ENCODE results near the gene CDRT15.
"Not testable (repeated sequence)": the region's sequence is repeated elsewhere in the genome, so short reads cannot be mapped to it uniquely, and the experiment has no call there.

The CDRT15 gene

DNA sequence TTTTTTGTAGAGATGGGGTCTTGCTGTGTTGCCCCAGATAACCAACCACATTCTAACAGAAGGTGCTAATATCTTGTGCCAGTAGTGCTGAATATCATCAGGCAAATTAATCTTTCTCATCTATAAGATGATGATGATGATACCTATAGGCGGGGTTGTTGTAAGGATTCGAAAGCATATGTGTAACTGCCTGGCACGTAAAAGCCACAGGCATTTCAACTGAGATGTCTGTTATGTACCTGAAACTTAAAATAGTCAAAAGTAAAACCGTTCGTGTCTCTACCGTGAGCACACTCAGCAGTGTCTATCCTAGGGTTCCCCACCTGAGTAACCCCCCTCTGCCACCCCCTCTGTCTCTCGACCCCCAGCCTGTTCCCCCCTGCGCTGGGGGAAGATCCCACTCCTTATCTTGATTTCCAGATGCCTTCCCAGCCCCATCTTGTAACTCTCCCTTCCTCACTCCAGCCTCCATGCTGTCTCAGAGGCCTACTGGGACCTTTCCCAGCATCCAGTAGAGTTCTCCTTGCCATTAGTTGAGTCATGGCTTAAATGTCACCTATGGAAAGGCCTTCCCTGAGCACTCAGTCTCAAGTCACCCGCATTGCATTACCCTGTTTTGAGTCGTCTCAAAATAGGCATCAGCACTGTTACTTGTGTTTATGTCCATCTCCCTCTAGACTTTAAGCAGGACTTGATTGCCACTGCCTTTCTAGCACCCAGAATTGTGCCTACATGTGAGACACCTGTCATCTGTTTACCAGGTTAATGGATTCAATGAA is 34.1 kb downstream of the CDRT15 start:
- ATAC-seq (ENCODE audit: low read depth) (no peak), DNase-seq (ENCODE audit: low spot score in 2 of 2) (no peak)
- H3K36me3 Mint-ChIP-seq, result peaks cover 34% of the 10 kb centered on the region
- H3K27ac Mint-ChIP-seq, result no peak overlapping the region
- H3K4me1 Mint-ChIP-seq, result no peaks in the 10 kb centered on the region
- H3K9me3 Mint-ChIP-seq, result no peaks in the 10 kb centered on the region
- no peaks in the 10 kb centered on the region for H3K27me3 Mint-ChIP-seq
- no peak overlapping the region for H3K4me3 Mint-ChIP-seq

DNA sequence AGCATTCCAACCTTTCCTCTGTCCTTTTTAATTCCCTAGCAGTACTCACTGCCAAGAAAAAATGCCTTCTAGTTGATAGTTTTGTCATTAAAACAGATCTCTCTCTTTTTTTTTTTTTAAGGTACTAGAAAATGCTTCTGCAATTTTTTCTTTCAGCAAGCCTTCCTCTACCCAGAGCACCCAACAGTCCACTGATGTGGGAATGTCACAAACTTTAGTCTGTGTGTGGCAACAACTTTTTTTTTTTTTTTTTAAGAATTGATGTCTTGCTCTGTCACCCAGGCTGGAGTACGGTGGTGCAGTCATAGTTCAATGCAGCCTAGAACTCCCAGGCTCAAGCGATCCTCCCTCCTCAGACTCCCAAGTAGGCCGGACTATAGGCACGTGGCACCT is 34.7 kb downstream of the CDRT15 start:
- DNase-seq (ENCODE audit: low spot score in 2 of 2) (no peak), ATAC-seq (ENCODE audit: low read depth) (no peak)
- H3K36me3 Mint-ChIP-seq, result peaks cover 35% of the 10 kb centered on the region
- H3K4me3 Mint-ChIP-seq, result no peak overlapping the region
- H3K27me3 Mint-ChIP-seq, result no peaks in the 10 kb centered on the region
- H3K9me3 Mint-ChIP-seq, result no peaks in the 10 kb centered on the region
- no peaks in the 10 kb centered on the region for H3K4me1 Mint-ChIP-seq
- H3K27ac Mint-ChIP-seq, result no peak overlapping the region

DNA sequence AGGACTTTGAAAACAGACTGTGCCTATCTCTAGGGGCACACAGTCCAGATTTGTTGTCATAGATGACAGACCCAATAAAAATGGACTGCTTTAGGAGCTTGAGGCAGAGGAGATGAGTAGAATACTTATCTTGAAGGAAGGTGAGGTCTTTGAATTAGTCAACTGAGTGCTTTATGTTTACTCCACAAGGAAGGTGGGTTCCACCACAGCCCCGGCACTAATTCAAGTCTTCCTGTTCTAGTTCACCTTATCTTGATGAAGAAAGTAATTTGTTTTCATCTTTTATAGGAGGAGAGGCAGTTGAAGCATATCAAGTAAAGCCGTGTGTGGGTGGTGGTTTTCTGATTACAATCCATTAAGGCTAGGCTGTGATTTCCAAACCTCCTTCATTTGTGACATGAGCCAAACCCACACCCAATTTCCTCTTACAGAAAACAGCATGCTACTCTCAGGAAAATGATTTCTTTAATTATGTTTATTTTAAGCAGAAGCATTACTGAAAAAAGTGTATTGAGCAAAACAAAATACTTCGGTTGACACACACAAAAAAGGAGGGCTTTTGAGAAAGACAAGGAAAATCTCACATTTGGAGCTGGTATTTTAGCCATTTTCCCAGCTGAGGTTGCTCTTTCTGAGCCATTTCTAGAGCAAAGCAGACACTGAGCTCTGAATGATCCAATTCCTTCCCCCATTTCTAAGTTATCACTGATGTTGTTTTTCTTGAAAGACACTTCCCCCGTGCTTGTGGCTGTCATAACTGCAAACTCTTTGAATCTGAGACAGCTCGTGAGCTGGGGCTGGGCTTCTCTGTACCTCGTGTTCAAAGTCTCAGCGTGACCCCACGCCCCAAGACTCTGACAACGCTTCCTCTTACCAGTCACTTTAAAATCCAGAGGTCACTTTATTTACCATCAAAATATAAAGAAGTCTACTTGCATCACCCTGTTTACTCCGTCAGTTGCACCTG is 35.4 kb downstream of the CDRT15 start:
- Mint-ChIP-seq H3K4me1 (no peaks in the 10 kb centered on the region), H3K36me3 (peaks cover 38% of the 10 kb centered on the region), H3K27me3 (no peaks in the 10 kb centered on the region), H3K27ac (no peak overlapping the region), H3K9me3 (no peaks in the 10 kb centered on the region), H3K4me3 (no peak overlapping the region)
- ATAC-seq (ENCODE audit: low read depth) (no peak), DNase-seq (ENCODE audit: low spot score in 2 of 2) (no peak)

DNA sequence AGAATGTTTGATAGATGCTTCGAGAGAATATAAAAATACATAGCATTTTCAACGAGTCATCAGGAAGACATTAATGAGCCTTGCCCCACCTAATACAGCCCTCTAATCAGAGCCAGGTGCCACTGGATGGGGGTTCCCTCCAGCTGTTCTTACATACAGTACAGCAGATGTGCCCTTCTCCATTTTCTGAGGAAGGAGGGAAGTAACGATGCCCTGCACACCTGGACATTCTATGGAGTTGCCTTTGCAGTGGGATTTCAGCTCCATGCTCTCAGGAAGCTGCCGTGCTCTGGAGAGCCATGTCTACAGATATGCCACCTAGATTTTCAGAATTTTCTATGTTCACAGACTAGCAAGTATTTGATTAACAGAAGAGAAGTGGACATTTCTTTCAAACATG is 36.3 kb downstream of the CDRT15 start:
- DNase-seq (ENCODE audit: low spot score in 2 of 2) (no peak), ATAC-seq (ENCODE audit: low read depth) (no peak)
- H3K9me3 Mint-ChIP-seq, result no peaks in the 10 kb centered on the region
- no peak overlapping the region for H3K4me3 Mint-ChIP-seq
- H3K36me3 Mint-ChIP-seq, result peaks cover 37% of the 10 kb centered on the region
- H3K27ac Mint-ChIP-seq, result no peak overlapping the region
- H3K4me1 Mint-ChIP-seq, result no peaks in the 10 kb centered on the region
- no peaks in the 10 kb centered on the region for H3K27me3 Mint-ChIP-seq

DNA sequence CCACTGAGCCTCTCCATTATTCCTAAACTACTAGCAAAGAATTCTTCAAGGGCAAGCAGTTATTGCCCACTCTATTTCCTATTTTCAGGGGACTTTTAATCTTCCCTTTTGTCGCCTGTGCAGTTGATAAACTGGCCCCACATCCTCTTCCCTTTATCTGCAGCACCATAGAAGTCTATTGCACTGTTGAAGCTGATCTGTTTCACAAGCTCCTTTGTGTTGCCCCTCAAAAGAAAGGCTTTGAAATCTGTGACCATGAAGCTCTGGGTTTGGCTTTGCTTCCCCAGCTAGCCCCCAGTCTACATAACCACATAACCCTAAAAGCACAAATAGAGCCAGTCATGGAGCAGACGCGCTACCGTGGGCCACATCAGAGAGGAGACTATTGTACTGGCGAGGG is 37.1 kb downstream of the CDRT15 start:
- ATAC-seq (ENCODE audit: low read depth) (no peak), DNase-seq (ENCODE audit: low spot score in 2 of 2) (no peak)
- Mint-ChIP-seq H3K36me3 (peaks cover 36% of the 10 kb centered on the region), H3K27me3 (no peaks in the 10 kb centered on the region), H3K9me3 (no peaks in the 10 kb centered on the region), H3K4me1 (no peaks in the 10 kb centered on the region), H3K4me3 (no peak overlapping the region), H3K27ac (no peak overlapping the region)

DNA sequence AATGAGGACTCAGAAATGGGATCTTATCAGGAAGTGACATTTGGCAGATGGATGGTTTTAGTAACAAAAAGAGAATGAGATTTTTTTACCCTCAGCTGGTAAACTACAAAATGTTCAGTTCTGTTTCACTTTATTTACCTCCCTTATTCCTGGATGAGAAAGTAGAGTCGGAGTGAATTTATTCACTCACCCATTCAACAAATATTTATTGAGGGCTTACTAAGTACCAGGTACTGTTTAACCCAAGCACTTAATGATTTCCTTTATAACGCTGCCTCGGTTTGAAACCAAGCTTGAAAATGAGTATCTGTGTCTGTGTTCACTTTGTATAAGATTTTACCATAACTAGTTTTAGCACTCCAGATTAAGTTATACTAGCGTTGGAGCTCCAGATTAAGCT is 38.1 kb downstream of the CDRT15 start:
- H3K27me3 Mint-ChIP-seq, result no peaks in the 10 kb centered on the region
- ATAC-seq (ENCODE audit: low read depth) (no peak), DNase-seq (ENCODE audit: low spot score in 2 of 2) (no peak)
- no peak overlapping the region for H3K27ac Mint-ChIP-seq
- H3K36me3 Mint-ChIP-seq, result peaks cover 32% of the 10 kb centered on the region
- no peak overlapping the region for H3K4me3 Mint-ChIP-seq
- peaks cover 3% of the 10 kb centered on the region for H3K4me1 Mint-ChIP-seq
- H3K9me3 Mint-ChIP-seq, result no peaks in the 10 kb centered on the region

DNA sequence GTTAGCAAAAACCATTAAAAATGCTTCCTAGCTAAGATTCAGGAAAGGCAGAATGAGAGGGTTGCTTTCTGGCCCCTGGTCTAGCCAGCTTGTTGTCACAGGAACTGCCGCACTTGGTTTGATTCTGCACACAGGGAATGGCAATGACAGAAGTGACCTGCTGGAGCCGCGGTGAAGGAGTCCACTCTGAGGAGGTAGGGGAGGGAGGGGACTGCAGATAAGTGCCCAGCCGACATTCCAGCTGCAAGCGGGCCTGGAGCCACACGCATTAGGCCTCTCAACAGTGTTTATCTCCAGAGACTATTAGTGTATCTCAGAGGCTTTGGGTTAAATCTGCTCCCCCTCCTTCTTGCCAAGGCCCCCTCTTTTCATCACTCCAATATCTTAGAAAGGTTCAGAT is 38.6 kb downstream of the CDRT15 start:
- H3K4me1 Mint-ChIP-seq, result peaks cover 4% of the 10 kb centered on the region
- no peak overlapping the region for H3K27ac Mint-ChIP-seq
- H3K27me3 Mint-ChIP-seq, result no peaks in the 10 kb centered on the region
- ATAC-seq (ENCODE audit: low read depth) (no peak), DNase-seq (ENCODE audit: low spot score in 2 of 2) (no peak)
- H3K36me3 Mint-ChIP-seq, result peaks cover 33% of the 10 kb centered on the region
- no peaks in the 10 kb centered on the region for H3K9me3 Mint-ChIP-seq
- H3K4me3 Mint-ChIP-seq, result no peak overlapping the region

DNA sequence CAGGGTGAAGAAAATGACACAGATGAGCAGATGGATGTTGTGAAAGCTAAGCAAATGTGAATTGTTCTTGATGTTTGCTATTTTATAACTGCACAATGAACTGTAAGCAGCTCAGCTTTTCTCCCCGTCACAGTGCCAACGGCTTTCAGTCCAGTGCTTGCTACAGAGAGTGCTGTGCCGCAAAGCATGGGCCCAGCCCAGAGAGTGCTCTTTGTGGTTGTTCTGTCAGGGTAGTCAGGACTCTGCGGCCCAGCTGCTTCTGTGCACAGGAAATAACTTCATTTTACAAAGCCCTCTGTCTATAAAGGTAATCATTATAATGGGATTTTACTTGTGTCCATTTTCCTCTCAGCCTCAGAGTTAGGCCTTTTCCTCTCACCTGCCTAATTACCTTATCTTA is 39.1 kb downstream of the CDRT15 start:
- Mint-ChIP-seq H3K9me3 (no peaks in the 10 kb centered on the region), H3K4me1 (peaks cover 4% of the 10 kb centered on the region), H3K36me3 (peaks cover 30% of the 10 kb centered on the region), H3K27ac (no peak overlapping the region), H3K4me3 (no peak overlapping the region), H3K27me3 (no peaks in the 10 kb centered on the region)
- ATAC-seq (ENCODE audit: low read depth) (no peak), DNase-seq (ENCODE audit: low spot score in 2 of 2) (no peak)

DNA sequence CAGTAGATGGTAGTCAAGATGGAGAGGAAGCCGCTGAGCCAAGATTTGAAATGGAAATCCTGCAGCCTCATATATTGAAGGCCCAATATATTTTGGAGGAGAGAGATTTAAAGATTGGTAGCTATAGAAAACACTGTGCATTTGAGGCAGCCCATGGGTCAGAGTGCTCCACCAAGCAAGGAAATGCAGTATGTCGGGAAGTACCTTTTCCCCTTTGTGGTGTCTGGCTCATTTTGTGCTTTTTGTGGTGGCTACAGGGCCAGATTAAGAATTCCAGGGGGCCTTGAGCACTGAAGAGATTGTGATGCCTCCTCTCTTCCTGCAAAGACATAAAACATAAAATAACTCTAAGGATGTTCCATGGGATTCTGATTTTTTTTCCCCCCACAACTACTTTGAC is 39.6 kb downstream of the CDRT15 start:
- Mint-ChIP-seq H3K9me3 (no peaks in the 10 kb centered on the region), H3K4me1 (peaks cover 7% of the 10 kb centered on the region), H3K4me3 (no peak overlapping the region), H3K27me3 (no peaks in the 10 kb centered on the region), H3K36me3 (peaks cover 32% of the 10 kb centered on the region), H3K27ac (no peak overlapping the region)
- no peak for ATAC-seq (ENCODE audit: low read depth)
- DNase-seq (ENCODE audit: low spot score in 2 of 2), result no peak

DNA sequence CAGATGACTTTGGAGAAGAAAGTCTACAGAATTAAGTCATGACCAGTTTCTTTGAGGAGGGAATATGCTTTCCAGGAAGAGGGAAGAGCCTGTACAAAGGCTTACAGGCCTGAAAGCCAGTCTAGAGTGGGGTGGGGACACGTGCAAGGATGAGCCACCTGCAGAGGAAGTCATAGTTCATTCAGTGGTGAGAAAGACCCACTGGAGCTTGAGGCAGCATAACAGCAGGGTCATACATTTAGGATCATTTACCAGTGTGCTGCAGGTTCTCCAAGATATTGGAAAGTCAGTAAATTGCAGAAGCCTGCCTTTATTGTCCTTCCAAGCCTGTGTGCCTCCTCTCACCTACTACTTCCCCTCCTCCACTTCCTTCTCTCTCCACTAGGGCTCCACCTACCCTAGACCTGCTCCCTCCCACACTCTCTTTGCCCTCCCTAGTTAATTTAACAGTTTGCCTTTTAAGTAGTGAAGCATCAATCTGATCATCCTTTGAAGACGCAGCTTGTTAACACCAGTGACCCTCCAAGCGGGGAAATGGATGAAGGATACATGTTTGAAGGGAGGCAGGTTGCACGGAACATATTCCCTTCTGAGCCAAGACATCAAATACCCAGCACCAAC is 40.2 kb downstream of the CDRT15 start:
- Mint-ChIP-seq H3K27me3 (no peaks in the 10 kb centered on the region), H3K4me3 (no peak overlapping the region), H3K36me3 (peaks cover 32% of the 10 kb centered on the region), H3K9me3 (no peaks in the 10 kb centered on the region), H3K4me1 (peaks cover 11% of the 10 kb centered on the region), H3K27ac (no peak overlapping the region)
- DNase-seq (ENCODE audit: low spot score in 2 of 2) (no peak), ATAC-seq (ENCODE audit: low read depth) (no peak)

DNA sequence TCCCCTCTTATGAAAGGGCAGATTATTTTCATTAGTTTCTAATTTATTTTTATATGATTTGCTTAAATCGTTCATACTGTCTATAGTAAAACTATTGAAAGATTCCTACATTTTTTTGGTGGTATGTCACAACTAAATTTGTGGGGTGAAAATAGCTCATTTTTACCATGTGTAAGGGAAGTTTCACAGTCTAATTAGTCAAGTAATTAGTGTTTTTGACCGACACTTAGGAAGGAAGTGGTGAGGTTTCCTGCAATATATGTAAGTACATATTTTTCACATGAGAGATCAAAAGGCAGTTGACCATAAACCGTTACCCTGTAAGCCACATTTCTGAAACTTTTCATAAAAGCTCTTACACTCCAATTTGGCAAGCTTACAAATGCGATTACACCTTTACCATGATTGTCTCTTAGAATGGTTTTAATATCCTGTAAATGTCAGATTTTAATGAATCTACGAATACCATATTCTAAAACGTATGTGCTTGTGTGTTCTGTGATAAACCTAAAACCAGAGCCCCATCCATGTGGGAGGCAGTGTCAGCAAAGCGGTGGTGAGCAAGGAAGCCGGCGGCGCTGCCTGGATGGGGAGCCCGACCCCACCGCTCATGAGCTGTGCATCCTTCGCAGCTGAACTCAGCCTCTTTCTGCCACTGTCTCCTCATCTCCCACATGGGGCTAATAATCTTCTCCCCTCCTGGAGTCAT is 43.9 kb downstream of the CDRT15 start:
- H3K4me3 Mint-ChIP-seq; H3K27me3 Mint-ChIP-seq; H3K9me3 Mint-ChIP-seq; H3K27ac Mint-ChIP-seq; DNase-seq (ENCODE audit: low spot score in 2 of 2): not testable (repeated sequence)
- Mint-ChIP-seq H3K36me3 (peaks cover 26% of the 10 kb centered on the region), H3K4me1 (peaks cover 20% of the 10 kb centered on the region)
- ATAC-seq (ENCODE audit: low read depth), result peak; percentile 53

DNA sequence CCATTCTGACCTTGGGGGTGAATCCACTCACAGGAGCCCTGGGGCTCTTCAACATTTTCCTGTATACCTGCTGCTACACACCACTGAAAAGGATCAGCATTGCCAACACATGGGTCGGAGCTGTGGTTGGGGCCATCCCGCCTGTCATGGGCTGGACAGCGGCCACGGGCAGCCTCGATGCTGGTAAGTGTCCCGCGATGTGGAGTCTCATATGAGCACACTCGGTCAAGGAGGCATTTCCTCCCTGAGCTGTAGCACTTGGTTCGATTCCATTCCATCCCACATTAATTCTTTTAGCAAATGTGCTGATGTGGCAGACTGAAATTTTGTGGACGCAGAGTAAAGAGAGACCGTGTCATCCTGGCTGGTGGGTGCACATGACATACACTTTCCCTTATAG is 44.6 kb downstream of the CDRT15 start:
- H3K27me3 Mint-ChIP-seq; H3K4me3 Mint-ChIP-seq; H3K9me3 Mint-ChIP-seq; DNase-seq (ENCODE audit: low spot score in 2 of 2); H3K27ac Mint-ChIP-seq; ATAC-seq (ENCODE audit: low read depth): not testable (repeated sequence)
- Mint-ChIP-seq H3K4me1 (peaks cover 20% of the 10 kb centered on the region), H3K36me3 (peaks cover 21% of the 10 kb centered on the region)

DNA sequence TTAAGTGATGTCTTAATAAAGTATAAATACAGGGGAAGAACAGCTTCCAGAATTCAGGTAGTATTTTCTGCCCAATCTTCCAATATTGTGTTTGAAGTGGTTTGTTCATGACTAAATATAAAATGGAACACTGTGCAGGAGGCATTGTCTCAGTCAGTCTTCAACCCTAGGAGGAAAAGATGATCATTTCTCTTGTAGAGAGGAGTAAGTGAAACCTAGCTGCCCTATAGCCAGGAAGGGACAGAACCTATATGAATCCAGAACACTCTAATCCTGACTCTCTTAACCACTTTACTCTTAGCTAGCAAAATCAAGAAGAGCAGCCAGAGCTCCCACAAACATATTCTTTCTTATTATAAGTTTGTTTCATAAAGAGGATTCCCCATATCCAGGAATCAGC is 45.2 kb downstream of the CDRT15 start:
- H3K9me3 Mint-ChIP-seq; H3K27ac Mint-ChIP-seq; H3K27me3 Mint-ChIP-seq; ATAC-seq (ENCODE audit: low read depth); H3K4me3 Mint-ChIP-seq; DNase-seq (ENCODE audit: low spot score in 2 of 2): not testable (repeated sequence)
- Mint-ChIP-seq H3K36me3 (peaks cover 16% of the 10 kb centered on the region), H3K4me1 (peaks cover 20% of the 10 kb centered on the region)

DNA sequence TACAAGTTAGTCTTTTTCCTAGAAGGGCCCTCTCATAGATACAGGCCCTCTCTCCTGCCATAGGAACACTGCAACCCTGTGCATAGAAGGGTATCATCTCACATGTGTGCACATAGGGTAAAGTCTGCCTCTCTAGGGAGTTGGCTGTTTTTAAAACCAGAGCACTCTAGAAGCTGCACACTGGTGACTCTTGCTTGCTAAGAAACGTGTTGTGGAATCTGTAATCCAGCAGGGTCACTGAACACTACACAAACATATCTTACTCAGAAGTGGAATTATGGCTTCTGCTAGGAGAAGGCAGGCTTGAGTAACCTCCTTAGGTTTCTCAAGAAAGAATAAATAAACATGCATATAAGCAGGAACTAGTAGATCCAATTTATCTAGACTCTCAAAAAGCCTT is 45.9 kb downstream of the CDRT15 start:
- not testable (repeated sequence) for H3K4me3 Mint-ChIP-seq; H3K9me3 Mint-ChIP-seq; DNase-seq (ENCODE audit: low spot score in 2 of 2); H3K27me3 Mint-ChIP-seq; ATAC-seq (ENCODE audit: low read depth); H3K27ac Mint-ChIP-seq
- Mint-ChIP-seq H3K36me3 (peaks cover 15% of the 10 kb centered on the region), H3K4me1 (peaks cover 20% of the 10 kb centered on the region)
